GM21447 (cell line): ENCODE measurements around the gene GALNT16.
"Not testable (repeated sequence)": the region's sequence is repeated elsewhere in the genome, so short reads cannot be mapped to it uniquely, and the experiment has no call there.

Experiments
- ATAC-seq: cut with Tn5 transposase; IDR thresholded peaks from one replicate; pipeline ENCODE4 v1.9.1; 2021; ENCODE audit not compliant: unreplicated experiment

The GALNT16 gene

DNA sequence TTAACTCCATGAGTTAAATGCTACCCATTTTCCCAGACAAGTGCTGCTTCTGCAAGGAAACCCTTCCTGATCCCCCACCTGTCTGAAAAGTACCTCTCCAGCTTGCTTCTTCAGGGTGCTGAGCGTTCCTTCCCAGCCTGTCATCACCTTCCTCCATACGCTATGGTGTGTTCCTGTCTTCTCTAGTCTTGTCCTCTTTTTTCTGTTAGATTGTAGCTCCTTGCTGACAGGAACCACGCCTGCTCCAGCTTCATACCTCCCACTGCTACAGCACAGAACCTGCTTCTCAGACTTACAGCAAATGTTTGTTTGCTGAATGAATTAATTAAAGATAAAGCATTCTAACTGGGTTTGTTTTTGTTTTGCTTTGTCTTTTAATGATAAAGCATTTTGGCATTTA lies 99.0 kb downstream of the GALNT16 start:
- no peak for ATAC-seq

DNA sequence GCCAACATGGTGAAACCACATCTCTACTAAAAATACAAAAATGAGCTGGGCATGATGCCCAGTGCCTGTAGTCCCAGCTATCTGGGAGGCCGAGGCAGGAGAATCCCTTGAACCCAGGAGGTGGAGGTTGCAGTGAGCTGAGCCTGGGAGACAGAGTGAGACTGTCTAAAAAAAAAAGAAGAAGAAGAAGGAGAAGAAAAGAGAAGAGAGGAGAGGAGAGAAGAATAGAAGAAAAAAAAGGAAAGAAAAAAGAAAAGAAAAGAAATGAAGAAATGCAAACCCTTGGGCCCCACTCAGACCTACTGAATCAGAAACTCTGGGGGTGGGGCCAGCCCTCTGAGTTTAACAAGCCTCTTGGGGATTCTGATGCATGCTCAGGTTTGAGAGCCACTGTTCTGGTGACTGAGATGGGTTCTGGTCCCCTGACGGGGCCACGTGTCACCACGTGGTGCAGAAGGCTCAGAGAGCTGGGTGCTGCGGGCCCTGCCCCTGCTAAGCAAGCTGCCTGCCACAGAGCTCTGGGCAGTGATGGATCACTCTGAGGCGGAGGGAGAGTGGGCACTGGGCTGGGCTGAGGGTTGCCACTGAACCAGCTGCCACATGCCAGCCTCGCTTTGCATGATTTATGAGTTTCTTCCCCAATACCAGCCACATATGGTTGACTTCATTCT lies 100.6 kb downstream of the GALNT16 start:
- no peak for ATAC-seq

GRCh38 chr14:69363055-69363454 lies 103.1 kb downstream of the GALNT16 start:
- no peak for ATAC-seq

- ATAC-seq = no peak
Measured at GRCh38 chr14:69363964-69364363, 104.0 kb downstream of the GALNT16 start.

- ATAC-seq = no peak
Measured at GRCh38 chr14:69364378-69364777, 104.4 kb downstream of the GALNT16 start.

DNA sequence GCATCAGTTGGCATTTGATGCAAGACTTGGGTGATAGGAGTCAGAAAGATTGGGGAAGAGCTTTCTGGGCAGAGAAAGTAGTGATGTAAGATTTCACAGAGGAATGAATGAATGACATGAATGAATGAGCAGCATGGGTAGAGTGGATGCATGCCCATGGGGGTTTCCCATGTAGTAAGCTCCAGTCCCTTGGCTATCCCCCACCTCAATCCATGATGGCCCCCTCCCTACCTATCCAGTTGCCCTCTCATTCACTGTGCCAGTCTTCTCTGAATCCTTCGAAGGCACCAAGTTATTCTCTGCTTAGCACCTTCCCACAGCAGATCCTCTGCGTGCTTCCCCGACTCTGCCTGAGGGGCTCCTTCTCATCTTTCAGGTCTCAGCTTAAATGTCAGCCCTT lies 106.1 kb downstream of the GALNT16 start:
- ATAC-seq = no peak

- no peak for ATAC-seq
Measured at GRCh38 chr14:69366761-69367160, 106.8 kb downstream of the GALNT16 start.

- no peak for ATAC-seq
Measured at GRCh38 chr14:69368381-69368780, 108.4 kb downstream of the GALNT16 start.

DNA sequence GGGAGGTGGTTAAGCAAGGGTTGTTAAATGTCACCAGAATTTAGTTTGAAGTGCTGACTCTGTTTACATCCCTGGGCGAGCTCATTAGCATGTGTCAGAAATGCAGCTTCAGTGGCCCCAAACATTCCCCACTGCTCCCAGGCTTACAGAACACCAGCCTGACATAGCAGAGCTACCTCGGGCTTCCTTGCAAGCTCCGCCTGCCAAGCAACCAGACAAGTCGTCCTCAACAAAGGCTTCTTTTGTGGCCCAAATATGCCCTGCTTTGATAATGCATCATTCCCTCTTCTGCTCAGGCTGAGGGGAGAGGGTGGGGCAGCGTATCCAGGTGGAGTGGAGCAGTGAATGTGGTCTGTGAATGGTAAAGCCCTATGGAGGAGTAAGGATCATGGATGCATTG lies 110.1 kb downstream of the GALNT16 start:
- ATAC-seq = no peak

- ATAC-seq = no peak
Measured at GRCh38 chr14:69372146-69372545, 112.2 kb downstream of the GALNT16 start.

DNA sequence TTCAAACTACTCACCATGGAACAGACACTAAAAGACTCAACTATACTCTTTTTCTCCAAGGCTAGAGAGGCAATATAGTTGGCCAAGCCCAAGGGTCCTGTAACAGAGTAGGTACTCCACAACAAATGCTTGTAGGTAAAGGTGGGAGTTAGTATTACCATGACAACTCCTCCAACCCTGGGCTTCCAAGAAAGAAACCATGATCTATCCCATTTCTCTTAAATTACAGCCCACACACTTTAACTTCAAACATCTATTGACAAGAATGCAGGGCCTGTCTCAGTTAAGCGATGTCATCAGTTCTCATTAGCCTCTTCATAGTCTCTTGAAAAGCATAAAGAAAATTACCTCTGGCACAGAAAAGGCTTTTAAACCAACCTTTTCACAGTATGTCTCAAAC lies 113.1 kb downstream of the GALNT16 start:
- ATAC-seq = no peak

GRCh38 chr14:69374235-69374634 lies 114.3 kb downstream of the GALNT16 start:
- ATAC-seq = no peak

DNA sequence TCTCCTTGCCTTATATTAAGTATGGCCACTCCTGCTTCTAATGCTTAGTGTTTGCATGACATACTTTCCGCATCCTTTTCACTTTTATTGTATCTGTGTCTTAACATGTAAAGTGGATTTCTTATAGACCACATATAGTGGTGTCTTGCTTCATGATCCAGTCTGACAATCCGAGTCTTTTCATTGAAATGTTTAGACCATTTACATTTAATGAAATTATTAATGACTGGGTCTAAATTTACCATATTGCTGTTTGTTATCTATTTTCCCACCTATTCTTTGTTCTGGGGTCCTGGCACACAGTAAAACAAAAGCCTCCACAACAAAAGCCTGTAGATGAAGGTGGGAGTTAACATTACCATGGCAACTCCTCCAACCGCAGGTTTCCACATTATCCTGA lies 115.2 kb downstream of the GALNT16 start:
- ATAC-seq = no peak

DNA sequence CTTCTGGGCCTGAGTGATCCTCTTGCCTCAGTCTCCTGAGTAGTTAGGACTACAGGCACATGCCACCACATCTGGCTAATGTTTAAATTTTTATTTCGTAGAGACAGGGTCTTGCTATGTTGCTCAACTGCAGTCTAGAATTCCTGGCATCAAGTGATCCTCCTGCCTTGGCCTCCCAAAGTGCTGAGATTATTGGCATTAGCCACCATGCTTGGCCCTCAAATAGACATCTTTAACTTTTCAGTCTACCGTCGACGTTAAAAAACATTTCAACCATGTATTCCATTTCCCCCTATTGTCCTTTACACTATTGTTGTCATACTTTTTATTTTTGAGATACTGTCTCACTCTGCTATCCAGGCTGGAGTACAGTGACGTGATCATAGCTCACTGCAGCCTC lies 115.8 kb downstream of the GALNT16 start:
- no peak for ATAC-seq

DNA sequence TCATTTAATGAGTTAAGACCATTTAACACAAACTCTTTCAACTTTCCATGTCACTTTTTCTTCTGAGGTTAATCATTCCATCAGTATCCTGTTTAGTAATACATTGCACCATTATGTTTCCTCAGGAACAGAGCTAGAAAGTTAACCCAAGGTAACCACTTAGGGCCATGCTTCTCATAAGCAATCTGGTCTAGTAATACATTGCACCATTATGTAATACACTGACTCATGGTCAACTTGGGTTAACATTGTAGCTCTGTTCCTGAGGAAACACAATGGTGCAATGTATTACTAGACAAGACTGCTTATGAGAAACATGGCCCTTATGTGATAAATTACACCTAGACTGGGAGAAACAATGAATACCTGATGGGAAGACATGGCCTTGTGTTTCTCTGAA lies 116.5 kb downstream of the GALNT16 start:
- no peak for ATAC-seq

- ATAC-seq = no peak
Measured at GRCh38 chr14:69378274-69378673, 118.3 kb downstream of the GALNT16 start.

GRCh38 chr14:69387311-69387710 lies 127.4 kb downstream of the GALNT16 start:
- no peak for ATAC-seq

DNA sequence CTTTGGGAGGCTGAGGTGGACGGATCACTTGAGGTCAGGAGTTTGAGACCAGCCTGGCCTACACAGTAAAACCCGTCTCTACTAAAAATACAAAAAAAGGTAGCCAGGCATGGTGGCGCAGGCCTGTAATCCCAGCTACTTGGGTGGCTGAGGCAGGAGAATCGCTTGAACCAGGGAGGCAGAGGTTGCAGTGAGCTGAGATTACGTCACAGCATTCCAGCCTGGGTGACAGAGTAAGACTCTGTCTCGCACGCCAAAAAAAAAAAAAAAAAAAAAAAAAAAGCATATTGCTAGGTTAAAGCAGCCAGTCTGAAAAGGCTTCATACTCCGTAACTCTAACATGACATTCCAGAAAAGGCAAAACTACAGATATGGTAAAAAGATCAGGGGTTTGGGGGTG lies 131.4 kb downstream of the GALNT16 start:
- not testable (repeated sequence) for ATAC-seq

GRCh38 chr14:69392481-69392880 lies 132.5 kb downstream of the GALNT16 start:
- ATAC-seq = no peak

- no peak for ATAC-seq
Measured at GRCh38 chr14:69395929-69396328, 136.0 kb downstream of the GALNT16 start.

- ATAC-seq = peak; percentile 90
Measured at GRCh38 chr14:69398053-69398817, 138.3 kb downstream of the GALNT16 start, which contains the start of the genes ERH and SLC39A9. Gene ERH, minus strand, starts transcription at chr14:69398299. Its CDS starts 66 bp downstream, at chr14:69398233. Gene SLC39A9, plus strand, starts transcription at chr14:69398692. Its CDS starts 678 bp downstream, at chr14:69399370.

- peak; percentile 6 for ATAC-seq
Measured at GRCh38 chr14:69398818-69399210, 138.9 kb downstream of the GALNT16 start.
